ENCODE results near the gene ABCA10.

The ABCA10 gene

DNA sequence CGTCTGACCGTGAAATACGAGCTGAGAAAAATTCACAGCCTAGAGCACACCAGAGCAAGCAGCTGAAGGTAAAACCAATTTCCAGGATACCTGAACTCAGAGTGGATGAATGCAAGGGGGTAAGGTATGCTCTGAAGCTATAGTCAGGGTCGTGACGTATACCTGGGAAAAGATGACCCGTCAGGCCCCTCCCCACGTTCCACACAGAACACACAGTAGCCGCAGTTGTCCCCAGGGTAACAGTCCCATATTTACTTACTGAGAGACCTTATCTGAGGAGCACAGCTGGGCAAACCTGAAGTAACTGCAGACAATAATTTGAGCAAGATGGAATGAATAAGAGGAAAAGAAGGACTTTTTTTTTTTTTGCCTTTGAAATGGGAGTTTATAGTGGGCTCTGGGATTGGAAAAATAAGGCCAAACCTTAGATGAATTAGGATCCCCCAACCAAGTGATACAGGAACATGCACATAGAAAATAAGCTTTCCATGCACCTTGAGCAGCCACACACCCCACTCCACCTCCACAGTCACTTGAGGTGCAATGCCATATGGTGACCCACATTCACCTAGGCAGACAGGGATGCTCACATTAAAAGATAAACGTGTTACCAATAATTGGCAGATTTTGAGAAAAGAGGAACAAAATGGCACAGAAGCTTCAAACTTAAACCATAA lies 124.9 kb downstream of the ABCA10 start:
- DNase-seq (ENCODE audit: insufficient read length, low spot score) (no peak), FAIRE-seq (no peak)
- TF ChIP-seq, protein P1, sequence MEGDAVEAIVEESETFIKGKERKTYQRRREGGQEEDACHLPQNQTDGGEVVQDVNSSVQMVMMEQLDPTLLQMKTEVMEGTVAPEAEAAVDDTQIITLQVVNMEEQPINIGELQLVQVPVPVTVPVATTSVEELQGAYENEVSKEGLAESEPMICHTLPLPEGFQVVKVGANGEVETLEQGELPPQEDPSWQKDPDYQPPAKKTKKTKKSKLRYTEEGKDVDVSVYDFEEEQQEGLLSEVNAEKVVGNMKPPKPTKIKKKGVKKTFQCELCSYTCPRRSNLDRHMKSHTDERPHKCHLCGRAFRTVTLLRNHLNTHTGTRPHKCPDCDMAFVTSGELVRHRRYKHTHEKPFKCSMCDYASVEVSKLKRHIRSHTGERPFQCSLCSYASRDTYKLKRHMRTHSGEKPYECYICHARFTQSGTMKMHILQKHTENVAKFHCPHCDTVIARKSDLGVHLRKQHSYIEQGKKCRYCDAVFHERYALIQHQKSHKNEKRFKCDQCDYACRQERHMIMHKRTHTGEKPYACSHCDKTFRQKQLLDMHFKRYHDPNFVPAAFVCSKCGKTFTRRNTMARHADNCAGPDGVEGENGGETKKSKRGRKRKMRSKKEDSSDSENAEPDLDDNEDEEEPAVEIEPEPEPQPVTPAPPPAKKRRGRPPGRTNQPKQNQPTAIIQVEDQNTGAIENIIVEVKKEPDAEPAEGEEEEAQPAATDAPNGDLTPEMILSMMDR (IDR thresholded peaks at IDR 0.05; ENCODE audit: insufficient read depth, missing control alignments), result no peak

DNA sequence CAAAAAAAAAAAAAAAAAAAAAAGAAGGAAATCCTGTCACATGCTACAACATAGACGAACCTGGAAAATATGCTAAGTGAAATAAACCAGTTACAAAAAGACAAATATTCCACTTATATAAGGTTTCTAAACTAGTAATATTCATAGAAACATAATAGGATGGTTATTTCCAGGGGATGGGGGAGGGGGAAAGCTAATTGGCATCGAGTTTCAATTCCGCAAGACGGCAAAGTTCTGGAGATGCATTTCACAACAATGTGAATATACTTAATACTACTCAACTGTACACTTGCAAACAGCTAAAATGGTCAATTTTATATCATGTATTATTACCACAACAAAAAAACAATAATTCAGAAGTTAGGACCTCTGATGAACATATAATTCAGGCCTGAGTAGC lies 130.0 kb downstream of the ABCA10 start:
- TF ChIP-seq, protein P1 (IDR thresholded peaks at IDR 0.05; ENCODE audit: insufficient read depth, missing control alignments), result no peak
- no peak for FAIRE-seq
- DNase-seq (ENCODE audit: insufficient read length, low spot score), result no peak
